GM12801 (cell line): ENCODE data around the gene NEK4.

Experiments used
- CTCF ChIP-seq: IDR thresholded peaks from one replicate; pipeline ENCODE4 v1.5.1; 2011; ENCODE audit warnings: control low read depth; ENCODE audit not compliant: insufficient read length; ENCODE audit errors: extremely low read depth

Gene NEK4

GRCh38 chr3:52695798-52696671, 74.7 kb downstream of the NEK4 start:
- no peak for TF ChIP-seq CTCF

- no peak for TF ChIP-seq CTCF
These were observed 76.1 kb downstream of the NEK4 start for GRCh38 chr3:52694528-52695189.

GRCh38 chr3:52693071-52693470, 77.7 kb downstream of the NEK4 start:
- no peak for TF ChIP-seq CTCF

- no peak for TF ChIP-seq CTCF
These were observed 80.2 kb downstream of the NEK4 start for GRCh38 chr3:52690560-52690959.

GRCh38 chr3:52689151-52689550, 81.6 kb downstream of the NEK4 start:
- no peak for TF ChIP-seq CTCF

- TF ChIP-seq CTCF, result no peak
These were observed 82.5 kb downstream of the NEK4 start for GRCh38 chr3:52688266-52688665.

- no peak for TF ChIP-seq CTCF
These were observed 84.7 kb downstream of the NEK4 start, which contains the start of the genes GNL3 and PBRM1 for GRCh38 chr3:52685709-52686691. Gene GNL3, plus strand, starts transcription at chr3:52686032. Its CDS starts 61 bp downstream, at chr3:52686093. Gene PBRM1, minus strand, starts transcription at chr3:52685913.
